GM21723 (cell line): ENCODE results near the gene C19orf25.

Source experiments
- ATAC-seq: cut with Tn5 transposase; IDR thresholded peaks from one replicate; pipeline ENCODE4 v1.9.1; 2021; ENCODE audit warnings: mild to moderate bottlenecking, moderate library complexity; ENCODE audit not compliant: unreplicated experiment

The C19orf25 gene

GRCh38 chr19:1434040-1434366 is 45.0 kb downstream of the C19orf25 start:
- ATAC-seq = no peak

DNA sequence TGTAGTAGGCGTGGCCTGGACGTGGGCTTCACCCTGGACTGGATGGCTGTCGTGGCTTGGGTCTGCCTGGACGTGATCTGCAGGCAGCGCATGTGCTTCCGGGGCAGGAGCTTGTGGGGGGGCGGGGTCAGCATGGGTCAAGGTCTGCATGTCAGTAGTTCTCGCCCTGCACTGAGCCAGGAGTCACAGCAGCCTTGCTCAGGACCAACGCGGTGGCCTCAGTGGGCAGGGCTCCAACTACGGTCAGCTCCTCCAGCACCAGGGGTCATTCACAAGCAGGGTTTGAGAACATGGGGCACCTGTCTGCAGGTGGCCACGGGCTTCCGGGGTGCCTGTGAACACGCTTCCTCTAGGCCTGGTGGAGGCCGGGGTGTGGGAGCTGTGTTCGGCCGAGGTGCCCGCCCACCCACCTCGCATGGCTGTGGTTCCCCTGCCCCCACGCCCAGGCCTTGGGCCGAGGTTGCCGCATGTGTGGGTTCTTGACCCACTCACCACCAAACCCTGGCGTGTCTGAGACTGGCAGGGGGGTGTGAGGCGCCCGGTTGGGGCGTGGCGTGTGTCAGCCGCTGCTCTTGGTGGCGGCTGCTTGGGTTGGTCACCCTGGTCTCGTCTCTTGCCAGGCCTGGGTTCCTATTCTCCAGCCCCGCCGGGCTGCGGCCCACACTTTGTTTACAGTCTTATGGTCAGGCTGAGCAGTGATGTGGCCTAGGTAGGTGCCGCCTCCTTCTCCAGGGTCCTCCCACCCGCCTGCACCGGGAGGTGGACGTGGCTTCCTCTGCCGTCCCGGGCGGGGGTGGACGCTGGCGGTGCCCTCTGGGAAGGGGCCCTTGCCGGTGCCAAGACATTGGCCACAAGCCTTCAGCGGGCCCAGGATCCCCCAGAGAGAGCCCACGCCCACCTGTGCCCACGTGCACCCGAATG is 45.6 kb downstream of the C19orf25 start:
- no peak for ATAC-seq

DNA sequence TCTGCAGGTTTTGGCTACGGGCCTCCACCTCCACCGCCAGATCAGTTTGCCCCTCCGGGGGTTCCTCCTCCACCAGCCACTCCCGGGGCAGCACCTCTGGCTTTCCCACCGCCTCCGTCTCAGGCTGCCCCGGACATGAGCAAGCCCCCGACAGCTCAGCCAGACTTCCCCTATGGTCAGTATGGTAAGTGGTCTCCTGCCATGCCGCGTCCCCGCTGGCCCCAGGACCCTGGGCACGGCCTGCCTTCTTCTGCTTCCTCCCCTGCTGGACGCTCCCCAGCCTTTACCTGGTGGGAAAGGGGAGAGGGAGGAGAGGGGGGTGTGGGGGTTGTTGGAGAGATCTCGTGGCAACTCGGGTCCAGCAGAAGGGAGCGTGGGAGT is 46.5 kb downstream of the C19orf25 start:
- ATAC-seq = no peak

- ATAC-seq = no peak
Measured at GRCh38 chr19:1431759-1432506, 47.1 kb downstream of the C19orf25 start.

GRCh38 chr19:1430246-1430645 is 48.8 kb downstream of the C19orf25 start:
- ATAC-seq = no peak

GRCh38 chr19:1429750-1430149 is 49.3 kb downstream of the C19orf25 start:
- no peak for ATAC-seq

- no peak for ATAC-seq
Measured at GRCh38 chr19:1428738-1429391, 50.1 kb downstream of the C19orf25 start.

DNA sequence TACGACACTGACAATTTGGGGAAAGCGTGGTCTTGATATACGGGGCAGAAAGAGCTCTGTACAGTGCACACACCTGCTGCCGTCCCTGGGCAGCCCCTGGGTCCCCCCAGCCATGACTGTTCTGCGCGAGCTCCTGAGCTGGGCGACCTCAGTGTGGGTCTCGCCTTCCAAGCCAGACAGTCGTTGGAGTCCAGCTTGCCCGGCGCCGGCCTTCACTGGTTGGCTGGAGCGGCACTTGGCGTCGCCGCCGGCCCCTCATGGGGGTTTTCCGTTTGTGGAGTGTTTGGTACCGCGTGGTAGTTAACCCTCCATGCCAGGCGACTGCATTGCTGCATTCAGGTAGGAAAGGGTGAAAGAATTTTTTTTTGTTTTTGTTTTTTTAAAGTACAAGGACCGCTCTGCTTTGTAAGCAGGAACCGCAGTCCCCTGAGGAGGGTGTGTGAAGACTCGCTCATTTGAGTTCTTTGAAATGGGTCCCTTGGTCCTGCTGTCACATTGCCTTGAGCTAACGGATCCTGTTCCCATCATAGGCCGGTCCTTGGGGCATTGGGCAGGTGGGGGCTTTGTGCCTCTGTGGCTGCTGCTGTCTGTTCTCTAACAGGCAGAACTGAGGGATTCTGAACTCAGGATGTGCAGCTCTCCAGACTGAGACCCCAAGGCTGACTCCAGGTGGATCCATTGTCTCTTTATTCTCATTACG is 51.6 kb downstream of the C19orf25 start:
- no peak for ATAC-seq

- ATAC-seq = no peak
Measured at GRCh38 chr19:1426736-1427135, 52.3 kb downstream of the C19orf25 start.

- no peak for ATAC-seq
Measured at GRCh38 chr19:1425902-1426301, 53.1 kb downstream of the C19orf25 start.

DNA sequence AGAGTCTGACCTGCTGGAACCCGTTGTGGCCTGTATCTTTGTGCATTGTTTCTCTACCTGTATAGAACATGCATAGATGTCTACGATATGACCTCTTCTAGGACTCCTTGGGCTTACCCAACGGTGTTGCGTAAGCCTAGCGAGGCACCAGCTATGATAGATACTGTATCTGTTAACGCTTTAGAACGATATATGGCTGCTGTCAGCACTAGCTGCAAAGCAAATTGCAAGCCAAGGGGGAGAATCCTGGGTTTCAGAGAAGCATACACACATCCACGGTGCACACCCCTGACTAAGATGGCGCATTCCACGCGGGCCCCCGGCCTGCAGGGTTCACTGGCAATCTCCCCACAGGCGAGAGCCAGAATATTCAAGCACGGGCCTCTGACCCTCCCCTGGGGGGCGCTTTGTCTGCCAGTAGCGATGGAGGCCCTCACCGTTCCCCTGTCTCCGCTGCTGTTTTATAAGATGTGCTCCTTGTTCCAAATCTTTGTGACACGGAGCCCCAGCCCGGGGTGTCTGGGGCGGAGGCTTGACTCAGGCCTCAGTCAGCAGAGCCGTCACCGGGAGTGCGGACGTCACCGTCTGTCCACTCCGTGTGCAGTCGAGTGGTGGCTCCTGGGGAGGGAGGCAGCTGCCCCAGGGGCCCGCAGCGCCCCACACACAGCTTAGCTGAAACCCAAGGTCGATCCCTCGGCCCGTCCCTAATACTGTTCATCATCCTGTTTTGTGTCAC is 53.7 kb downstream of the C19orf25 start:
- ATAC-seq = no peak

- ATAC-seq = no peak
Measured at GRCh38 chr19:1424192-1424955, 54.6 kb downstream of the C19orf25 start.

- no peak for ATAC-seq
Measured at GRCh38 chr19:1423436-1424191, 55.4 kb downstream of the C19orf25 start.
